ENCODE results near the gene COMMD7. TPM values are rescaled to one million over a fixed set of nuclear protein-coding genes. Genes with fewer than 3 reads are reported as not detected.
"Not testable (repeated sequence)": the region's sequence is repeated elsewhere in the genome, so short reads cannot be mapped to it uniquely, and the experiment has no call there.

COMMD7 gene
- total RNA-seq, 2 experiments from 2014 or later: 31.2 to 31.5 TPM

DNA sequence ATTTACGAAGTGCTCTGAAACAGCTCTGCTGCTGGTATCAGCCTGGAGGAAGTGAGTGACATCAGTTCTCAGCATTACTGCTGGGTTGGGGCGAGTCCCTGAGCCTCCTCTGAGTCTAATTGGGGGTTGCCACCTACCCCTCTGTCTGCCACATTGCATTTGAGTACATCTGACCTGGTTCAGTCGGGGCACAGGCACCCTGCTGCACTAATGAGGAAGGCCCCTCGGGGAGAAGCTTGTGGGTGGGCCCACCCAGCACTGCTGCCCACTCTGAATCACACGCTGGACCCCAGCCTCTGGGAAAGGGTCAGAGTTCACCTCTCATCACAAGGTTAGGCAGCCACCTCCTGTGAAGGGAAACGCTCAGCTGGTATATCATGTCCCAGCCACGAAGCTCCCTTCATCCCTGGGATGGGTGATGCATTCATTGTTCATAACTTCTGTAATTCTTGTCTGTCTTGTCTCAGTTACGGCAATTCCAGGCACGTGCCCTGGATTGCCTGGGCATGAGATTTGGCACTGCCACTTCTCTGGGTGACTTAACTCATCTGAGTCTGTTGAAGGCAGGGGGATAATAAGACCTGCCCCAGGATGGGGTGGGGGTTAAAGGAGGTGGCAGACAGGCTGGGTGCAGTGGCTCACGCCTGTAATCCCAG lies 32.2 kb upstream of the COMMD7 start:
- peaks cover 34% of the 10 kb centered on the region for H3K4me1 Mint-ChIP-seq
- H3K4me3 Mint-ChIP-seq: no peak overlapping the region
- H3K27ac Mint-ChIP-seq: peak overlapping the region; percentile 63
- no peak for DNase-seq
- no peaks in the 10 kb centered on the region for H3K27me3 Mint-ChIP-seq
- no peaks in the 10 kb centered on the region for H3K9me3 Mint-ChIP-seq
- H3K36me3 Mint-ChIP-seq: no peaks in the 10 kb centered on the region

DNA sequence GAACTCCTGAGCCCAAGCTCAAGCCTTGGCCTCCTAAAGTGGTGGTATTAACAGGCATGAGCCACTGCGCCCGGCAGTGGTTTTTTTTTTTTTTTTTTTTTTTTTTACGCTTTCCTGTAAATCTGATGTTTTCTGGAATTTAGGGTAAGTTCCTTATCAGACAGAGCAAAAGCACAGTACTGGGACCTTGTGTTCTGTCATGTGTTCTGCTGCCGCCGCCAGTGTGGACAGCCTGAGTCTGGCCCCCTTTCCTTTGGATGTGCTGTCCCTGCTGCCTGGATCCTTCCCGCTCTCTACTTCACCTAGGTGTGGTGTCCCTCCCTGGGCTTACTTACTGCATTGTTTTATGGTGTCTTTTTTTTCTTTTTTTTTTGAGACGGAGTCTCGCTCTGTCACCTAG lies 30.6 kb upstream of the COMMD7 start:
- no peak for DNase-seq
- H3K9me3 Mint-ChIP-seq: no peaks in the 10 kb centered on the region
- H3K4me3 Mint-ChIP-seq: no peak overlapping the region
- H3K36me3 Mint-ChIP-seq: no peaks in the 10 kb centered on the region
- peaks cover 34% of the 10 kb centered on the region for H3K4me1 Mint-ChIP-seq
- H3K27me3 Mint-ChIP-seq: no peaks in the 10 kb centered on the region
- H3K27ac Mint-ChIP-seq: no peak overlapping the region

DNA sequence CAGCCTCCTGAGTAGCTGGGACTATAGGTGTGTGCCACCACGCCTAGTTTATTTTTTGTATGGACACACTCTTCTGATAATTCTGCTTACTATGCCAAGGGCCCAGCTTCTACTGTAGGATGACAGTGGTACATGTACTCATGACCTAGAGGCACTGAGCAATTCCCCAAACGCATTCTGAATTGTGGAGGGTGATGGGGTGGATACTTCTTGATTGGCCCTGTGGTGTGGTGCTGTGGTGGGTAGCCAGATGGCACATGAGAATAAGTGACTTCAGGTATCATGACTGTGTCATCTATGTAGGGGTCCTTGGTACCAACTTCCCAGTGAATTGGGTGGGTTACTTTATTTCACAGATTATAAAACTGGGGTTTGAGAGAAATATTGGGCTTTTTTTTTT lies 30.0 kb upstream of the COMMD7 start:
- DNase-seq: no peak
- Mint-ChIP-seq H3K27me3 (no peaks in the 10 kb centered on the region), H3K9me3 (no peaks in the 10 kb centered on the region), H3K27ac (no peak overlapping the region), H3K36me3 (no peaks in the 10 kb centered on the region), H3K4me3 (no peak overlapping the region), H3K4me1 (peaks cover 30% of the 10 kb centered on the region)

DNA sequence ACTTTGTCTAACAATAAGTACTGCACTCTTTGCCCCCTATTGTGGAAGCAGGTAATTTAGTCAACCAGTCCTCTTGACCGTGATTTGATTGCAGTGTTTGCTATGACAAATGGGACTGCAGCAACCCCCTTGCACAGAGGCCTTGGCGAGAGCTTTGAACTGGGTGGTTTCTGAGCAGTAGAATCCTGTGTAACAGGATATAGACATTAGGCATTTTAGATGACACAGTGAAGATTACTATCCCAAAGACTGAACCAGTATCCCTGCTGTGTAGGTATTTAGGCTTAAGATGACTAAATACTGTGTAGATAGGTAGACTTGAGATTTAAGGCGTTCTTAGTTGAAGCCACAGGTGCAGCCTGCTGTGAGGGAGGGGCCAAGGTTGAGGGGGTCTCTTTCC lies 28.8 kb upstream of the COMMD7 start:
- no peak for DNase-seq
- Mint-ChIP-seq H3K9me3 (no peaks in the 10 kb centered on the region), H3K27ac (no peak overlapping the region), H3K4me1 (peaks cover 29% of the 10 kb centered on the region), H3K4me3 (no peak overlapping the region), H3K36me3 (no peaks in the 10 kb centered on the region), H3K27me3 (no peaks in the 10 kb centered on the region)

DNA sequence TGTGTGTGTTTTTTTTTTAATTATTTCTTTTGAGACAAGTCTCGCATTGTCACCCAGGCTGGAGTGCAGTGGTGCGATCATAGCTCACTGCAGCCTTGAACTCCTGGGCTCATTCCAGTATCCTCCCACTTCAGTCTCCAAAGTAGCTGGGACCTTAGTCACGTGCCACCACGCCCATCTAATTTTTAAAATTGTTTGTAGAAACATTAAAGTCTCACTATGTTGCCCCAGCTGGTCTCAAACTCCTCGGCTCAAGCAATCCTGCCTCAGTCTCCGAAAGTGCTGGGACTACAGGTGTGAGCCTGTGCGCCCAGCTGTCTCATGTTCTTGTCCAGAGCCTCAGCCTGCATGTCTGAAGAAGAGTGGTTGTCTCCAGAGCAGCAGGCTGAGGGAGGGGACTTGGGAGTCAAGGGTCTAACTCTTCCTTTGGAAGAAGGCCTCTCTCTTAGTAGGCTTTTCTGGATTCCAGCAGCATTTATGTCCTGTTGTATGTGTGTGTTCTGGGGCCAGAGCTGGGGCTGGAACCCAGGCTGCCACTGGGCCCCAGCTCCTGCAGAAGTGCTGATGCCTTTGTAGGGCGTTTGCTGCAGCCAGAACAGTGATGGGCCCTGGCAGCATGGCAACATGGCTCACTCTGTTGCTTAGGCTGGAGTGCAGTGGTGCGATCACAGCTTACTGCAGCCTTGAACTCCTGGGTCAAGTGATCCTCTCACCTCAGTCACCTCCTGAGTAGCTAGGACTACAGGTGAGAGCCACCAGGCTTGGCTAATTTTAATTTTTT lies 24.3 kb upstream of the COMMD7 start:
- Mint-ChIP-seq H3K27ac (no peak overlapping the region), H3K4me3 (no peak overlapping the region), H3K9me3 (no peaks in the 10 kb centered on the region), H3K36me3 (no peaks in the 10 kb centered on the region), H3K27me3 (peaks cover 7% of the 10 kb centered on the region), H3K4me1 (peaks cover 18% of the 10 kb centered on the region)
- DNase-seq: no peak

DNA sequence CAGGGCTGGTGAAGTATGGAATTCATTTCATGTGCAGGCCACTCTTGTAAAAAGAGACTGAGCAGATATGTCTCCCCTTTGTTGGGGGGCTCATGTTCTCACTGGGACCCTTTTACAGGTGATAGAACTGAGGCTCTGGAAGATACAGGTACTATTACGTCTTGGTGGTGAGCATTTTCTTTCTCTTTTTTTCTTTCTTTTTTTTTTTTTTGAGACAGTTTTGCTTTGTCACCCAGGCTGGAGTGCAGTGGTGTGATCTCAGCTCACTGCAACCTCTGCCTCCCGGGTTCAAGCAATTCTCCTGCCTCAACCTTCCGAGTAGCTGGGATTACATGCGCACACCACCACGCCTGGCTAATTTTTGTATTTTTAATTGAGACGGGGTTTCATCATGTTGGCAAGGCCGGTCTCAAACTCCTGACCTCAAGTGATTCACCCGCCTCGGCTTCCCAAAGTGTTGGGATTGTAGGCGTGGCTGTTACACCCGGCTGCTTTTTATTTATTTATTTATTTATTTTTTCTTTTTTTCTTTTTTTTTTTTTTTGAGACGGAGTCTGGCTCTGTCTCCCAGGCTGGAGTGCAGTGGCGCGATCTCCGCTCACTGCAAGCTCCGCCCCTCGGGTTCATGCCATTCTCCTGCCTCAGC lies 22.1 kb upstream of the COMMD7 start:
- H3K27ac Mint-ChIP-seq, H3K36me3 Mint-ChIP-seq, H3K4me3 Mint-ChIP-seq, H3K9me3 Mint-ChIP-seq, H3K4me1 Mint-ChIP-seq, H3K27me3 Mint-ChIP-seq, DNase-seq: not testable (repeated sequence)

DNA sequence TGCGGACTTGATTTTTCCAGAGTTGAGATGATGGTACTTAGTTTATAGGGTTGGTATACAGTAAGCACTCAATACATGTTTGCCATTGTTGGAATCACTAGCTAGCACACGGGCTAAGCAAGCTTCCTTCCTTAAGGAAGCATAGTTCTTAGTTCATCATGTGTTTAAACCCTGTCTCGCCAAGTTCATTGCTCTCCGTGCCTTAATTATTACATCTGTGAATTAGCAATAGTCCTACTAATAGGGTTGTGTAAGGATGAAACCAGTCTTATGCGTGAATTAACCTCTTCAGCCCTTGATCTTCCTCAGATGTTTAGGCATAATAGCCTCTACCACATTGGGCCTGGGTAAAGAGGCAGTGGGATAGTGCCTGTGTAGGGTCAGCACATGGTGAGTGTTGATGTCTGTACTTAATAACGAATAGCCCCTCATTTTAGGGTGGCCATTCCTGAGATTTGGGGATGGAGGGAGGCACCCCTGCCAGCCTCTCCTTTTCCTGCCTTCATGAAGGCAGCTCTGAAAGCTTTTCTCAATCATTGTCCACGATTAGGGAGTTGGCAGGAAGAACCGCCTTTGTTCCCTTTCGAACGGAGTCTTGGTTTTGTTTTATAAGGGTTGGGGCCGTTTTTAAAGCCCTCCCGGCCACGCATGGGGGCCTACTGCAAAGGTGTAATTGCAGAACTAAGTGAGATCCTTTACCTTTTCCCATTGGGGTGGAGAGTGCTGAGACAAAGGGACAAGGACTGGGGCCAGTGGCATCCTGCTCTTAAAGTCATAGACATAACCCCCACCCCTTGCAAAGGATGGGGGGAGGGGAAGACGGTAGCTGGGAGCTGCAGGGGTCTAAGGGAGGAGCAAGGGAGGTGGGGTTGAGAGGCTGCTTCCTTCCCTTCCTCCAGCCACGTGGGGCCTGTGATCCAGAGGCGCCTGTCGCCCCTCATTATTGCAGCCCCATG lies 21.0 kb upstream of the COMMD7 start:
- Mint-ChIP-seq H3K27me3 (peaks cover 7% of the 10 kb centered on the region), H3K36me3 (no peaks in the 10 kb centered on the region), H3K4me3 (no peak overlapping the region), H3K9me3 (no peaks in the 10 kb centered on the region), H3K4me1 (peaks cover 5% of the 10 kb centered on the region), H3K27ac (no peak overlapping the region)
- no peak for DNase-seq

DNA sequence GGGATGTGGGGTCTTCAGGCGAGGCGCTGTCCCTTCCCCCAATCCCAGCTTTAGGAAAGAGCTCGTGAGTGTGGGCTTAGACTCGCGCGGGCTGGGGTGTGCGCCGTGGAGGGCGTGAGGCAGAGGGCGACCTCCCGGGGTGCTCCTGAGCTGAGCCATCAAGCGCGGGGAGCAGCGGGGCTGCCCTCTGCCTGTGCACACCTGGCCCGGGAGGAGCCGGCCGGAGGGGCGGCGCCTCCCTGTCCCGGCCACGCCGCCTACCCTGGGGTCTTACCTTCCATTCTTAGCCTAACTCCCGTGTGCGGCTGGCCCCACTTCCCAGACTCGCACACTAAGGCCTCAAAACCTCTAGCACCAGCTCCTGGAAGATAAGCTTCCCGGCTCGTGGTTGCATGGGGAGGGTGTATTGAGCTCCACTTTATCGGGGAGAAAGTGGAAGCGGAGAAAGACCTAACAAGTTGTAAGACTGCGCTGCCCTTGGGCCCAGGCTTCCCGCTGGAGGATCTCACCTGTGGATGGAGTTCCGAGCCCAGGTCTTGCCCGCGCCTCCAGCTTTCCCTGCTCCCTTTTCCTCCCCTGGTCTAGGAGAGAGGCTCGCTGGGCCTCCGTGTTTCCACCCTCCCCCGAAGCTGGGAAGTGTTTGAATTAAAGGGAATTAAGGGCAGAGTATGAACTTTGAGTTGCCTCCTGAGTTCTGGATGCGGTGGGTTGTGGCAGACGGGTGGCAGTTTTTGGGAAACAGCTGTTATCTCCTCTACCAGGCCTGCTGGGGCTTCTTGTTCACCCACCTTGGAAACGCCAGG lies 20.1 kb upstream of the COMMD7 start:
- H3K36me3 Mint-ChIP-seq: no peaks in the 10 kb centered on the region
- DNase-seq: peak; percentile 8
- peaks cover 5% of the 10 kb centered on the region for H3K4me1 Mint-ChIP-seq
- peak overlapping the region; percentile 81 for H3K4me3 Mint-ChIP-seq
- H3K9me3 Mint-ChIP-seq: no peaks in the 10 kb centered on the region
- H3K27ac Mint-ChIP-seq: no peak overlapping the region
- H3K27me3 Mint-ChIP-seq: peaks cover 7% of the 10 kb centered on the region

DNA sequence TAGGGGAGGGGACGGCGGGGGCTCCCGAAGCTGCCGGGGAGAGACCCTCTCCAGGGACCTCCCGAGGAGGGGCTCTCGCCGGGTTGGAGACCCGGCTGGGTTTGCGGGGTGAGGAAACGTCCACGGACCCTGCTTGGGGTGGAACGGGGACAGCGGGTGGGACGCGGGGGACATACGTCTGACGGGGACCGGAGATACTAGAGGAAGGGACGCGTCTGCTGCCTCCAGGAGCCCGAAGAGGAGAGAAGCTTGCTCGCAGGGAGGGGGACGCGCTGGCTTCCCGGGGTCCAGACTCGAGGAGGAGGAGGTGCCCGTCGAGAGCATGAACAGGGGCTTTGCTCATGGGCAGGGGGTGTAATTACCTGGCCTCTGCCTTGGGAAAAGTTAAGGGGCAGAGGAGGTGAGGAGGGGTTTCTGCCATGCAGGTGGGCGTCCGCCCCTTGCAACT lies 19.5 kb upstream of the COMMD7 start:
- DNase-seq: no peak

DNA sequence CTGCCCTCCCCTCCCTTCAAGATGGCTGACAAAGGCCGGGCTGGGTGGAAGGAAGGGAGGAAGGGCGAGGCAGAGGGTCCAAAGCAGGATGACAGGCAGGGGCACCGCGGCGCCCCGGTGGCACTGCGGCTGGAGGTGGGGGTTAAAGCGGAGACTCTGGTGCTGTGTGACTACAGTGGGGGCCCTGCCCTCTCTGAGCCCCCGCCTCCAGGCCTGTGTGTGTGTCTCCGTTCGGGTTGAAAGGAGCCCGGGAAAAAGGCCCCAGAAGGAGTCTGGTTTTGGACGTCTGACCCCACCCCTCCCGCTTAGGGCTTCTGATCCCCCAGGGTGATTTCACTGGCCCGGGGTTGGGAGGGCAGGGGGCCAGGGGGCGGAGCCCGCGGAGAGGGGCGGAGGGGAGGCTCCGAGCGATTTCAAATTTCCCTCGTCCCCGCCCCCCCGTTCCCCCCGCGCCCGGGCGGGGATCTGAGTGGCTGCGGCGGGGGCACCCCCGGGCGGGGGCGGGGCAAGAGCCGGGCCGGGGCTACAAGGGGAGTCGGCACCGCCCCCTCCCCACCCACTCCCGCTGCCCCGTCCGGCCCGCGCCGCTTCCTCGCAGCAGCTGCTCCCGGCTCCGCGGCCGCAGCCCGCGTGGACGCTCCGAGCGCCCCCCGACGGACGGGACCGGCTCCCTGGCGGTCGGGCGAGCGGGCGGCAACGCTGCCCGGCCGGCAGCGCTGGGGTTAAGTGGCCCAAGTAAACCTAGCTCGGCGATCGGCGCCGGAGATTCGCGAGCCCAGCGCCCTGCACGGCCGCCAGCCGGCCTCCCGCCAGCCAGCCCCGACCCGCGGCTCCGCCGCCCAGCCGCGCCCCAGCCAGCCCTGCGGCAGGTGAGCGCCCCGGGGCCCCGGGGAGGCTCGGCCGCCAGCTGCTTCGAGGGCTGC lies 18.8 kb upstream of the COMMD7 start, which contains the start of gene DNMT3B:
TSS of gene DNMT3B (plus strand) at position 555 of the 923 bp plus-strand sequence. CDS start 17,939 bp downstream, outside the sequence.
- peaks cover 7% of the 10 kb centered on the region for H3K27me3 Mint-ChIP-seq
- H3K4me3 Mint-ChIP-seq: peak within 1 kb of the TSS; percentile 81
- H3K9me3 Mint-ChIP-seq: no peaks in the 10 kb centered on the region
- peak; percentile 83 for DNase-seq
- H3K27ac Mint-ChIP-seq: peak within 1 kb of the TSS; percentile 2
- H3K4me1 Mint-ChIP-seq: peaks cover 5% of the 10 kb centered on the region
- no peaks in the 10 kb centered on the region for H3K36me3 Mint-ChIP-seq

More for the DNA sequence above, 19.5 kb upstream of the COMMD7 start:
- Mint-ChIP-seq H3K4me1 (peaks cover 5% of the 10 kb centered on the region), H3K36me3 (no peaks in the 10 kb centered on the region), H3K27ac (no peak overlapping the region), H3K27me3 (peaks cover 7% of the 10 kb centered on the region), H3K9me3 (no peaks in the 10 kb centered on the region), H3K4me3 (peak overlapping the region; percentile 81)

DNA sequence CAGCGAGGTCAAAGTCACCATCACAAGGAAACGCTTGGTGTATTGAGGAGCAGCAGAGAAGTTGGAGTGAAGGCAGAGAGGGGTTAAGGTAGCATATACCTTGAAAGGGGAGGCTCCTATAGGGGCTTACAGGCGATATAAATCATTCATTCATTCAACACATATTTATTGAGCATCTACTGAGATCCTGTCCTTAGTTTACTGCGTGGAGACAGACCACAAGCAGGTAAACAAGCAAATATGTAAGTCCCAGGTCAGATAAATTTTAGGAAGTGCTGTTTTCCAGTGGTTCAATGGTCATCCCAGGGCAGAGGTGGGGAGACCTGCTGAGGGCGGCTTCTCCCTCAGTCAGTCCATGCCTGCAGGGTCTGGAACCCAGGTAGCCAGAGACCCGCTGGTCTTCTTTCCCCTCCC lies 18.2 kb upstream of the COMMD7 start:
- peak overlapping the region; percentile 68 for H3K4me3 Mint-ChIP-seq
- peaks cover 5% of the 10 kb centered on the region for H3K4me1 Mint-ChIP-seq
- H3K27ac Mint-ChIP-seq: peak overlapping the region; percentile 2
- no peak for DNase-seq
- H3K9me3 Mint-ChIP-seq: no peaks in the 10 kb centered on the region
- H3K36me3 Mint-ChIP-seq: no peaks in the 10 kb centered on the region
- peaks cover 7% of the 10 kb centered on the region for H3K27me3 Mint-ChIP-seq

DNA sequence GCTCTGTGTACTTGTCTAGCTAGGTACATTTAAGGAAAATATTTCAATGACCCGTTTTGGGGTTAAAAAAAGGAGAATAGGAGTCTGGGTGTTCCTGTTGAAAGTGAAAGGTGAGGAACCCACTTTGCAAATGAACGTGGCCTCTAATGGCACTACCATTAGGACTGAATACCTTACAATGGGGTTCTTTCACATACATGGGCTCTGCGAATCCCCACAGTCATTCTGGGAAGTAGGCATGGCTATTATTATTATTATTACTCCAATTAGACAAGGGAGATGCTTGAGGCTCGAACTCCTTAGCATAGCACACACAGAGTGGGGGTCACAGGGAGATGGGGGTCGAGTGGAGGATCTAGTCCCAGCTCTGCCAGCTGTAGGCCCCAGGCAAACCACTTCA lies 12.9 kb upstream of the COMMD7 start:
- H3K4me3 Mint-ChIP-seq: no peak overlapping the region

DNA sequence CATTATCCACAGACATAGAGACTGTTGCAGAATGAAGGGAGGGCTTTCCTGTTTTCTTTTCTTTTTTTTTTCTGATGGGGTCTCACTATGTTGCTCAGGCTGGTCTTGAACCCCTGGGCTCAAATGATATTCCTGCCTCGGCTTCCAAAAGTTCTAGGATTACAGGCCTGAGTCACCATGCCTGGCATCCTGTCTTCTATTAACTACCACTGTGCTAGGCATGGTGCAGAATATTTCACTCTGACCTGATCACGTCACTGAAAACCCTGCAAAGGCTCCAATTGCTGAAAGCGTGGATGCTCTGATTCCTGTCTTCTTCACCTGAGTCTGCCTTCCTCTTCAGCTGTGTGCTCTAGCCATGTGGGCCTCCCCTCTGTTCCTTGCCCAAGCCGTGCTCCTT lies 10.5 kb upstream of the COMMD7 start:
- no peaks in the 10 kb centered on the region for H3K27me3 Mint-ChIP-seq
- H3K36me3 Mint-ChIP-seq: no peaks in the 10 kb centered on the region
- H3K4me1 Mint-ChIP-seq: no peaks in the 10 kb centered on the region
- H3K9me3 Mint-ChIP-seq: no peaks in the 10 kb centered on the region
- no peak overlapping the region for H3K4me3 Mint-ChIP-seq
- DNase-seq: no peak
- no peak overlapping the region for H3K27ac Mint-ChIP-seq

More for the DNA sequence above, 12.9 kb upstream of the COMMD7 start:
- Mint-ChIP-seq H3K27me3 (no peaks in the 10 kb centered on the region), H3K27ac (no peak overlapping the region), H3K9me3 (no peaks in the 10 kb centered on the region), H3K36me3 (no peaks in the 10 kb centered on the region), H3K4me1 (no peaks in the 10 kb centered on the region)
- no peak for DNase-seq
